HFFc6 (cell line): Measurements from ENCODE around the gene TCHP. TPM values are rescaled to one million over a fixed set of nuclear protein-coding genes. Genes with fewer than 3 reads are reported as not detected.
"Not testable (repeated sequence)": the region's sequence is repeated elsewhere in the genome, so short reads cannot be mapped to it uniquely, and the experiment has no call there.

ENCODE experiments used
- DNase-seq: peaks from one replicate; pipeline ENCODE4 v3.0.0-alpha.2; 2018
- H3K27ac Mint-ChIP-seq: 2 replicates; pipeline ENCODE4 v1.8.0; 2020; ENCODE audit warnings: mild to moderate bottlenecking, mixed read lengths
- H3K27me3 Mint-ChIP-seq: 2 replicates; pipeline ENCODE4 v1.8.0; 2021; ENCODE audit warnings: mild to moderate bottlenecking, moderate library complexity, mixed read lengths; ENCODE audit not compliant: insufficient read depth
- H3K36me3 Mint-ChIP-seq: 2 replicates; pipeline ENCODE4 v1.8.0; 2021; ENCODE audit warnings: low read depth, mixed read lengths
- H3K4me1 Mint-ChIP-seq: 2 replicates; pipeline ENCODE4 v1.8.0; 2020; ENCODE audit warnings: low read depth, mixed read lengths
- H3K4me3 Mint-ChIP-seq: 2 replicates; pipeline ENCODE4 v1.8.0; 2020; ENCODE audit warnings: mild to moderate bottlenecking, moderate library complexity, mixed read lengths
- H3K9me3 Mint-ChIP-seq: 2 replicates; pipeline ENCODE4 v1.8.0; 2020; ENCODE audit warnings: mild to moderate bottlenecking, mixed read lengths
- total RNA-seq, 6 experiments: library from RNA; stranded (reverse); fragmentation: NEBNext Ultra II Directional; extraction: Animal tissue kit (Norgen Biotek cat#: 25700); gene quantifications; 2 replicates in 1 of 6; 3 replicates in 5 of 6; pipeline ENCODE4 v1.2.3, GENCODE V29; 2021
- TF ChIP-seq, protein P1 (sequence below): fragments of 200-600 bp; sonication (generic); IDR thresholded peaks from 2 replicates; pipeline ENCODE4 v1.5.0; 2021; ENCODE audit warnings: antibody characterized with exemption, mild to moderate bottlenecking

The TCHP gene
- total RNA-seq, 6 experiments from 2014 or later: 15.0 to 21.0 (median 18.2) TPM

DNA sequence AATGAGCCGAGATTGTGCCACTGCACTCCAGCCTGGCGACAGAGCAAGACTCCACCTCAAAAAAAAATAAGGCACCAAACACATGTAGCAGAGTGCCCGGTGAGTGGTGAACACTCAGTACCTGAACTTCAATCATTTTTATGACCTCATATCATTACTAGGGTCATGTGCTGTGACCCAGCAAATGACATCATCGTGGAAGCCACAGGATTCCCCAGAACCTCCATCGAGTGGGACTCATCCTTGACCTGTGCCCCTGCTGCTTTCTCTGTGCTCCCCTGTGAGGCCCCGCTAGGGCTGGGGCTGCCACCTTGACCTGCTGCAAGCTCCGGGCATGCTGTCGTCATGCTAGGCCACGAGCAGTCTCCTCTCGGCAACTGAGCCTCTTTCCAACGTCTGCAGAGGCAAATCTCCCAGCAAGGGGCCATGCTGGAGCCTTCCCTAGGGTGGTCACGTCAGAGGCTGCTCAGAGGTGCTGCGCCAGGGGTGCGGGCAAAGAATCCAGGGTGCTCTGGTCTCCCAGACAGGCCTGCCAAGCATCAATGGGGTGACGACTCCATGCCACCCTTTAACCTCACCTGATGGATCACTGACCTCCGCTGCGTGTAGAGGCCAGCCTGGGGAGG, 38.3 kb upstream of the TCHP start:
- DNase-seq: no peak
- Mint-ChIP-seq H3K4me3 (no peak overlapping the region), H3K27me3 (peaks cover 2% of the 10 kb centered on the region; the same call in 1 of the 2 replicates), H3K36me3 (no peaks in the 10 kb centered on the region), H3K27ac (no peak overlapping the region), H3K4me1 (peaks cover 30% of the 10 kb centered on the region), H3K9me3 (no peaks in the 10 kb centered on the region)
- TF ChIP-seq, protein P1, sequence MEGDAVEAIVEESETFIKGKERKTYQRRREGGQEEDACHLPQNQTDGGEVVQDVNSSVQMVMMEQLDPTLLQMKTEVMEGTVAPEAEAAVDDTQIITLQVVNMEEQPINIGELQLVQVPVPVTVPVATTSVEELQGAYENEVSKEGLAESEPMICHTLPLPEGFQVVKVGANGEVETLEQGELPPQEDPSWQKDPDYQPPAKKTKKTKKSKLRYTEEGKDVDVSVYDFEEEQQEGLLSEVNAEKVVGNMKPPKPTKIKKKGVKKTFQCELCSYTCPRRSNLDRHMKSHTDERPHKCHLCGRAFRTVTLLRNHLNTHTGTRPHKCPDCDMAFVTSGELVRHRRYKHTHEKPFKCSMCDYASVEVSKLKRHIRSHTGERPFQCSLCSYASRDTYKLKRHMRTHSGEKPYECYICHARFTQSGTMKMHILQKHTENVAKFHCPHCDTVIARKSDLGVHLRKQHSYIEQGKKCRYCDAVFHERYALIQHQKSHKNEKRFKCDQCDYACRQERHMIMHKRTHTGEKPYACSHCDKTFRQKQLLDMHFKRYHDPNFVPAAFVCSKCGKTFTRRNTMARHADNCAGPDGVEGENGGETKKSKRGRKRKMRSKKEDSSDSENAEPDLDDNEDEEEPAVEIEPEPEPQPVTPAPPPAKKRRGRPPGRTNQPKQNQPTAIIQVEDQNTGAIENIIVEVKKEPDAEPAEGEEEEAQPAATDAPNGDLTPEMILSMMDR: no peak

DNA sequence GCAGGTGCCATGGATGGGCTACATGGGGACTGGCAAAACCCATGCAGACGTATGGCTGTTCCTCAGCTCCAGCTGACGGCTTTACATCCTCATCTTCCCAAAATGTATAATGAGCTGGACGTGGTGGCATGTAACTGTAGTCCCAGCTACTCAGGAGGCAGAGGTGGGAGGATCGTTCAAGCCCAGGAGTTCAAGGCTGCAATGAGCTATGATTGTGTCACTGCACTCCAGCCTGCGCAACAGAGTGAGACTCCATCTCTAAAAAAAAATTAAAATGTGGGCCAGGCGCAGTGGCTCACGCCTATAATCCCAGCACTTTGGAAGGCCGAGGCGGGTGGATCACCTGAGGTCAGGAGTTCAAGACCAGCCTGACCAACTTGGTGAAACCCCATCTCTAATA, 37.6 kb upstream of the TCHP start:
- H3K27ac Mint-ChIP-seq, H3K4me3 Mint-ChIP-seq, H3K9me3 Mint-ChIP-seq, DNase-seq, H3K36me3 Mint-ChIP-seq, H3K27me3 Mint-ChIP-seq: not testable (repeated sequence)
- H3K4me1 Mint-ChIP-seq: peaks cover 30% of the 10 kb centered on the region

DNA sequence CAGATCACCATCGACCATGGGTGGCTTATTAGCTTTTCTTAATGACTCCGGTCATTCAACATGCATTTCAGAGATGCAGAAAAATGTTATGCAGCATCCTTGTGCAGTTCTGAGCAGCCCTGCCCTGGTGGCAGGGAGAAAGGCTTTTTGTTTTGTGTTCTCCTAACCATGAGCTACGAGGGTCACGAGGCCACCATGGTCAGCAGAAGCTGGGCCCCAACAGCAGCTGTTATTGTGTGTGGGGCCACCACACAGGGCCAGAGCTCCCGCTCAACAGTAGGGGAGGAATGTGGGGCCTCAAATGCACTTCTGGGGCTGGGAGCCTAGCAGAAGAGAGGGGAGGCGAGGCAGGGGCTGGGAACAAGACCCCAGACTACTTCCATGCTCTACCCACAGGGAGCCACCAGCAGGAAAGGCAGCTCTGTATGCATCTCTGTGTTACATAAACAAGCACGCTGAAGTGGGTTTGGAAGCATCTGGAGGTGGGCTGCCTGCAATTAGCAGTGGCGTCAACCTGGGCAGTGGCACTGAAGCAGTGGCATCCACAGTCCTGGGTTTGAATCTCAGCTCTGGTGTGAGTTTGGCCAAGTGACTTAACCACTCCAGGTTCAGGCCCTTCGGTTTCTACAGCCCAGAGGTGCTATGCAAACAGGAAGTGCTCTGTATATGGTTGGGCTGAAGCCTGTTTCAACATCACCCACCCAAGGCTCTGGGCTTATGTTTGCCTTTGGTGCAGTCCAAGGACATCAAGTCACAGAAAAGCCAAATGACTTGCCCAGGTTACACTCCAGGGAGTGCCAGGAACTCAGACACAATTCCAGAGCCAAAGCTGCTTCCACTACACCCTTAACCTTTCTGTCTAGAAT, 36.0 kb upstream of the TCHP start:
- H3K36me3 Mint-ChIP-seq: no peaks in the 10 kb centered on the region
- TF ChIP-seq, protein P1: no peak
- H3K4me1 Mint-ChIP-seq: peaks cover 39% of the 10 kb centered on the region
- H3K9me3 Mint-ChIP-seq: no peaks in the 10 kb centered on the region
- peaks cover 2% of the 10 kb centered on the region; the same call in 1 of the 2 replicates for H3K27me3 Mint-ChIP-seq
- H3K4me3 Mint-ChIP-seq: no peak overlapping the region; the same call in 1 of the 2 replicates
- no peak for DNase-seq
- H3K27ac Mint-ChIP-seq: peak overlapping the region; percentile 75

DNA sequence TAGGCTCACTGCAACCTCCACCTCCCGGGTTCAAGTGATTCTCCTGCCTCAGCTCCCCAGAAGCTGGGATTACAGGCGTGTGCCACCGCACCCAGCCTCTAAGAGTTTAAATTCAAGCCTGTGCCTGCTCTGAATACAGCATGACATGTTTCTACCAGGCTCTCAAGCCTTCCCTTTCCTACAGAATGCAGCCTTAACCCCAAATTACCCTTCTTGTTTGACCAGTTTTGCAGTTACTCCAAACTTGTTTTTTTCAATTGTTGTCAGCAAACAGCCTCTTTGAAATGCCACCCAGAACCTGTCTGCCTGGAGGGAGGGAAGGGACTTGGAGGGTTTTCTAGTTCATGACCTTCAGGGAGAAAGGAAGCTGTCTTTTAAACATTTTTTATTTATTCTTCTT, 35.2 kb upstream of the TCHP start:
- peaks cover 2% of the 10 kb centered on the region; the same call in 1 of the 2 replicates for H3K27me3 Mint-ChIP-seq
- DNase-seq: no peak
- 0 out of 2 replicates have a peak overlapping the region, but pooled peaks have one; percentile 48 for H3K27ac Mint-ChIP-seq
- no peaks in the 10 kb centered on the region for H3K36me3 Mint-ChIP-seq
- no peak overlapping the region for H3K4me3 Mint-ChIP-seq
- TF ChIP-seq, protein P1: no peak
- no peaks in the 10 kb centered on the region for H3K9me3 Mint-ChIP-seq
- H3K4me1 Mint-ChIP-seq: peaks cover 39% of the 10 kb centered on the region

DNA sequence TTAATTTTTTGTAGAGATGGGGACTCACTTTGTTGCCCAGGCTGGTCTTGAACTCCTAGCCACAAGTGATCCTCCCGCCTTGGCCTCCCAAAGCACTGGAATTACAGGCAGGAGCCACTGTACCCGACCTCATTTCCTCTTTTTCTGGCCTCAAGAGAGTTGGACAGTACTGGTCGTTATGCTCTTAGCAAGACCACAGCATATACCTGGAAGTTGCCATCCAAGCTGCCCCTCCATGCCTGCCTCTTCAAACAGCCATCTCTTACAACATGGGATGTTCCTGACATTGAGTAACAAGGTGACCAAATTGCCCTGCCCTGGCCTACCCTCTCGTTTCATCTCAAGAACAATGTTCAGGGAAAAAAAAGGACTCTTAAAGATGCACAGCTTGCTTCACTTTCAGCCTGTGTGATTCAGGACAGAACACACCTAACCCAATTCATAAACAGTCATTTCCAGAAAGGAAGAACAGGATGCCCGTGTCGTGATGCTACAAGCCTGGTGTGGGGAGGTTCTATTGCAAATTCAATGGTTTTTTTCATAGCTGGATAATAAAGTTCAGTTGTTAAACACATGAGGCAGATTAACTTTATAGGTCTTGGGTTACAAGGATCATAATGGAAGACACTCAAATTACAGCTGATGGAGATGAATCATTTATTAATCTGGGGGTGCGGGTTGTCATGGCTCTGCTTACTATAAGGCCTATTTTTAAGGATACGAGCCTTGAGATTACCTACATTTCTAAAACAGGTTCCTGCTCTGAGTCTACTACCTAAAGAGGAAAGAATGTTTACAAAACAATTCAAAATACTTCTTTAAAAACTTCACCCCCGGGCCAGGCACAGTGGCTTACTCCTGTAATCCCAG, 31.7 kb upstream of the TCHP start:
- no peak for DNase-seq
- no peaks in the 10 kb centered on the region for H3K9me3 Mint-ChIP-seq
- H3K27ac Mint-ChIP-seq: peak overlapping the region; percentile 14
- peaks cover 56% of the 10 kb centered on the region for H3K4me1 Mint-ChIP-seq
- TF ChIP-seq, protein P1: no peak
- H3K27me3 Mint-ChIP-seq: peaks cover 4% of the 10 kb centered on the region
- H3K4me3 Mint-ChIP-seq: no peak overlapping the region
- H3K36me3 Mint-ChIP-seq: peaks cover 11% of the 10 kb centered on the region
